ENCODE measurements around the gene DMBT1.

- TF ChIP-seq POLR2AphosphoS5 (IDR thresholded peaks at IDR 0.05): no peak
- no peak for TF ChIP-seq CTCF (IDR thresholded peaks at IDR 0.05)
- no peak for TF ChIP-seq POLR2A (IDR thresholded peaks at IDR 0.05; ENCODE audit: low read depth)
- TF ChIP-seq EP300 (IDR thresholded peaks at IDR 0.05): no peak
Measured at GRCh38 chr10:122639801-122640200, 79.2 kb downstream of the DMBT1 start.
